ENCODE measurements around the gene ARNT2. TPM values are rescaled to one million over a fixed set of nuclear protein-coding genes. Genes with fewer than 3 reads are reported as not detected.

ARNT2 gene
- total RNA-seq, 5 donors from 2014 or later (not counting 1 experiment from before 2014, with no cell fraction given), result 0.18 TPM; not detected in 4

- ChIA-PET CTCF (no interaction called here), POLR2A (no interaction called here)
- H3K4me1 Mint-ChIP-seq, result no peaks in the 10 kb centered on the region
Measured at GRCh38 chr15:80588801-80589200, 184.6 kb downstream of the ARNT2 start.

DNA sequence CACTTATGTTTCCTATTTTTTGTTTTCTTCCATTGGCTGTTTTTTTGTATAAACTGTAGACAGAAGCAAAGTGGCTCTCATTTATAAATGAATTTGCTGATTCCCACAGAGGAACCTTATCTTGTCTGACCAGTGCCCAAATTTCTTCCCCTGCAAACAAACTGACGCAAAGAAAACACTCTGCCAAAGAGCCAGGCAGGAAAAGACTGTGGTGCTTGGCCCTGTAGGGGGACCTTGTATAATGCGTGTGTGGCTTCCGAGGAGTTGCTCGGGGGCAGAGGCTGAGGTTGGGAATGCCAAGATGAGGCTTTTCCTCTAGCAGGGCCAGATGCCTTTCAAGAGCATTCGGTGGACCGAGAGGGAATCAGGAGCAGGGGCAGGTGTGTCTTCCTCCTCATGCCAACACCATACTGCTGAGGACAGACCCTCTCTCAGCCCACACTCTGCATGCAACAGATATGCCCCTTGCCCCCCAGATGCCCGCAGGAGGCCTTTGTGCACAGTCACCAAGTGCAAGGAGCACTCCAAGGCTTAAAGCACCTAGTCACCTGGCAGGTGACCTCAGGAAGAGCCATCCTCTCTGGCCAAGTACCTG lies 186.7 kb downstream of the ARNT2 start:
- Mint-ChIP-seq H3K9me3 (no peaks in the 10 kb centered on the region), H3K4me3 (no peak overlapping the region), H3K4me1 (no peaks in the 10 kb centered on the region), H3K27ac (no peak overlapping the region), H3K36me3 (no peaks in the 10 kb centered on the region), H3K27me3 (peaks cover 0 to 10% of the 10 kb centered on the region in 2 donors)
- Histone ChIP-seq H3K27ac (ENCODE audit: low read length) (no peak overlapping the region), H3K27me3 (replicated peaks in 1 of 2; ENCODE audit: control insufficient read depth in 2 of 2, extremely low read depth in 1 of 2, insufficient read depth in 2 of 2, low read length in 1 of 2) (peaks cover 0 to 20% of the 10 kb centered on the region in 2 experiments), H3K4me3 (ENCODE audit: control insufficient read depth in 1 of 2, extremely low read depth in 1 of 2, low read length in 1 of 2) (no peak overlapping the region), H3K4me1 (ENCODE audit: control insufficient read depth in 1 of 2, extremely low read depth in 1 of 2, insufficient read depth in 2 of 2, low read length in 2 of 2) (no peaks in the 10 kb centered on the region), H3K36me3 (ENCODE audit: control insufficient read depth in 2 of 2, extremely low read depth in 1 of 2, insufficient read depth in 1 of 2, low read length in 1 of 2) (no peaks in the 10 kb centered on the region), H3K9me3 (no peaks in the 10 kb centered on the region)
- no peak for DNase-seq
- CTCF ChIA-PET, result no interaction called here
- WGBS (ENCODE audit: insufficient coverage), result 66% methylated on average over 4 of the region's 7 CpGs
- ATAC-seq (replicated peaks in 1 of 4), result no peak
- POLR2A ChIA-PET, result no interaction called here

More at GRCh38 chr15:80588801-80589200, 184.6 kb downstream of the ARNT2 start:
- Mint-ChIP-seq H3K4me3 (no peak overlapping the region), H3K36me3 (no peaks in the 10 kb centered on the region), H3K27ac (no peak overlapping the region), H3K27me3 (peaks cover 0 to 6% of the 10 kb centered on the region in 2 donors), H3K9me3 (no peaks in the 10 kb centered on the region)
- no peaks in the 10 kb centered on the region for H3K36me3 ChIP-seq (ENCODE audit: control insufficient read depth in 2 of 2, extremely low read depth in 1 of 2, insufficient read depth in 1 of 2, low read length in 1 of 2)
- 60% methylated on average over 1 of the region's 6 CpGs for WGBS (ENCODE audit: insufficient coverage)
- DNase-seq (no peak), ATAC-seq (replicated peaks in 1 of 4) (no peak)
- H3K4me1 ChIP-seq (ENCODE audit: control insufficient read depth in 1 of 2, extremely low read depth in 1 of 2, insufficient read depth in 2 of 2, low read length in 2 of 2), result no peaks in the 10 kb centered on the region
- H3K27me3 ChIP-seq (replicated peaks in 1 of 2; ENCODE audit: control insufficient read depth in 2 of 2, extremely low read depth in 1 of 2, insufficient read depth in 2 of 2, low read length in 1 of 2), result peaks cover 0 to 19% of the 10 kb centered on the region in 2 experiments
- H3K9me3 ChIP-seq, result no peaks in the 10 kb centered on the region
- H3K27ac ChIP-seq (ENCODE audit: low read length), result no peak overlapping the region
- no peak overlapping the region for H3K4me3 ChIP-seq (ENCODE audit: control insufficient read depth in 1 of 2, extremely low read depth in 1 of 2, low read length in 1 of 2)

DNA sequence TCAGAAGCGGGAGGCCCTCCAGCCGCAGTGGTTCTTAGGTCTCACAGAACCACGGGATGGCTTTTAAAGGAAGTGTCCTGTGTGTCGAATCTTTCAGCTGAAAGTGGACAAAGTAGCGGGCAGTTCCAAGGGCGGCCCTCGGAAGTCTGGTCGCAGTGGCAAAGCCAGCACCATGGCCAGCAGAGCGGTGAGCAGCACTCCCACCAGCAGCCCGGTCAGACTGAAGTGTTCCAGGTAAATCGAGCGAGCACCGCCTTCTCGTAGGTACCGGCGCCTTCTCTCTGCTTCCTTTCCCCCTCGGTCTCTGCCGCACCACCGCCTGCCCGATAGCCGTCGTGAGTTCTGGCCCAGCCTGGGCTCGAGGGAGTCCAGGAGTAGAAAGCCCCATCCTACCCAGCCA lies 187.3 kb downstream of the ARNT2 start:
- no peaks in the 10 kb centered on the region for H3K4me1 Mint-ChIP-seq
- Histone ChIP-seq H3K36me3 (ENCODE audit: control insufficient read depth in 2 of 2, extremely low read depth in 1 of 2, insufficient read depth in 1 of 2, low read length in 1 of 2) (no peaks in the 10 kb centered on the region), H3K27ac (ENCODE audit: low read length) (no peak overlapping the region), H3K27me3 (replicated peaks in 1 of 2; ENCODE audit: control insufficient read depth in 2 of 2, extremely low read depth in 1 of 2, insufficient read depth in 2 of 2, low read length in 1 of 2) (peaks cover 0 to 24% of the 10 kb centered on the region in 2 experiments), H3K9me3 (no peaks in the 10 kb centered on the region), H3K4me3 (ENCODE audit: control insufficient read depth in 1 of 2, extremely low read depth in 1 of 2, low read length in 1 of 2) (no peak overlapping the region), H3K4me1 (ENCODE audit: control insufficient read depth in 1 of 2, extremely low read depth in 1 of 2, insufficient read depth in 2 of 2, low read length in 2 of 2) (no peaks in the 10 kb centered on the region)
- DNase-seq (no peak), ATAC-seq (replicated peaks in 1 of 4) (no peak)
- no peaks in the 10 kb centered on the region for H3K9me3 Mint-ChIP-seq
- H3K27me3 Mint-ChIP-seq, result peaks cover 0 to 10% of the 10 kb centered on the region in 2 donors
- WGBS (ENCODE audit: insufficient coverage), result 89% methylated on average over 16 of the region's 23 CpGs
- ChIA-PET POLR2A (no interaction called here), CTCF (no interaction called here)
- no peak overlapping the region for H3K4me3 Mint-ChIP-seq
- H3K27ac Mint-ChIP-seq, result no peak overlapping the region
- no peaks in the 10 kb centered on the region for H3K36me3 Mint-ChIP-seq

- peaks cover 0 to 10% of the 10 kb centered on the region in 2 donors for H3K27me3 Mint-ChIP-seq
- peaks cover 0 to 26% of the 10 kb centered on the region in 2 experiments for H3K27me3 ChIP-seq (replicated peaks in 1 of 2; ENCODE audit: control insufficient read depth in 2 of 2, extremely low read depth in 1 of 2, insufficient read depth in 2 of 2, low read length in 1 of 2)
- no peak overlapping the region for H3K4me3 Mint-ChIP-seq
- no peak for ATAC-seq (replicated peaks in 1 of 4)
- ChIA-PET CTCF (no interaction called here), POLR2A (no interaction called here)
- H3K27ac ChIP-seq (ENCODE audit: low read length), result no peak overlapping the region
- H3K9me3 ChIP-seq, result no peaks in the 10 kb centered on the region
- H3K27ac Mint-ChIP-seq, result no peak overlapping the region
- WGBS (ENCODE audit: insufficient coverage), result 77% methylated on average over 8 of the region's 10 CpGs
- no peaks in the 10 kb centered on the region for H3K4me1 ChIP-seq (ENCODE audit: control insufficient read depth in 1 of 2, extremely low read depth in 1 of 2, insufficient read depth in 2 of 2, low read length in 2 of 2)
- no peaks in the 10 kb centered on the region for H3K9me3 Mint-ChIP-seq
- no peak overlapping the region for H3K4me3 ChIP-seq (ENCODE audit: control insufficient read depth in 1 of 2, extremely low read depth in 1 of 2, low read length in 1 of 2)
- H3K36me3 ChIP-seq (ENCODE audit: control insufficient read depth in 2 of 2, extremely low read depth in 1 of 2, insufficient read depth in 1 of 2, low read length in 1 of 2), result no peaks in the 10 kb centered on the region
- DNase-seq, result no peak
- H3K36me3 Mint-ChIP-seq, result no peaks in the 10 kb centered on the region
- H3K4me1 Mint-ChIP-seq, result no peaks in the 10 kb centered on the region
Measured at GRCh38 chr15:80591938-80592825, 188.0 kb downstream of the ARNT2 start.

DNA sequence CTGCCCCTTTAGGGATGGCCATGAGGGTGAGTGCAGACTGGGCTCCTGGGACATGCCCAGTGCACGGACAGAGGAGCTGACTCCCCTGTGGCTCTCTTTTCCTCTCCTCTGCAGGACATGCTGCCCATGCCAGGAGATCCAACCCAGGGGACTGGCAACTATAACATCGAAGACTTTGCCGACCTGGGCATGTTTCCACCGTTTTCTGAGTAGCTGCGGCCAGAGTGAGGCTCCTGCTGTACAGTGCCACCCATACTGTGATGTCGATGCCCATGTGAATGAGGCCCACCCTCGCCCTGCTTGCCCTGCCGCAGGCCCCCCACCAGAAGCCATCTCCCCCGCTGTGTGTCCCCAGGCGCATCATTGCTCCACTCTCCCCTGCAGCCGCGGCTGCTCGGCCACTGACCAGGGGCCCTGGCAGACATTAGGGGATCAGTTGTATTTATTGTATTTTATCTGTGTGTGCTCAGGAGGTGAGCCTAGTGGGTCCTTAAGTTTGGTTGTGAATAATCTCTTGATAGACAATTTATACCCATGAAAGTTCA lies 189.4 kb downstream of the ARNT2 start:
- H3K27ac Mint-ChIP-seq, result no peak overlapping the region
- no peaks in the 10 kb centered on the region for H3K4me1 ChIP-seq (ENCODE audit: control insufficient read depth in 1 of 2, extremely low read depth in 1 of 2, insufficient read depth in 2 of 2, low read length in 2 of 2)
- H3K4me3 Mint-ChIP-seq, result no peak overlapping the region
- no peak for ATAC-seq (replicated peaks in 1 of 4)
- no peaks in the 10 kb centered on the region for H3K36me3 ChIP-seq (ENCODE audit: control insufficient read depth in 2 of 2, extremely low read depth in 1 of 2, insufficient read depth in 1 of 2, low read length in 1 of 2)
- H3K27ac ChIP-seq (ENCODE audit: low read length), result no peak overlapping the region
- WGBS (ENCODE audit: insufficient coverage), result 85% methylated on average over 10 of the region's 13 CpGs
- no peak overlapping the region for H3K4me3 ChIP-seq (ENCODE audit: control insufficient read depth in 1 of 2, extremely low read depth in 1 of 2, low read length in 1 of 2)
- no peaks in the 10 kb centered on the region for H3K9me3 Mint-ChIP-seq
- H3K27me3 Mint-ChIP-seq, result peaks cover 0 to 10% of the 10 kb centered on the region in 2 donors
- no peaks in the 10 kb centered on the region for H3K36me3 Mint-ChIP-seq
- H3K4me1 Mint-ChIP-seq, result no peaks in the 10 kb centered on the region
- no peaks in the 10 kb centered on the region for H3K9me3 ChIP-seq
- H3K27me3 ChIP-seq (replicated peaks in 1 of 2; ENCODE audit: control insufficient read depth in 2 of 2, extremely low read depth in 1 of 2, insufficient read depth in 2 of 2, low read length in 1 of 2), result peaks cover 0 to 30% of the 10 kb centered on the region in 2 experiments
- POLR2A ChIA-PET, result no interaction called here
- CTCF ChIA-PET, result no interaction called here
- no peak for DNase-seq

DNA sequence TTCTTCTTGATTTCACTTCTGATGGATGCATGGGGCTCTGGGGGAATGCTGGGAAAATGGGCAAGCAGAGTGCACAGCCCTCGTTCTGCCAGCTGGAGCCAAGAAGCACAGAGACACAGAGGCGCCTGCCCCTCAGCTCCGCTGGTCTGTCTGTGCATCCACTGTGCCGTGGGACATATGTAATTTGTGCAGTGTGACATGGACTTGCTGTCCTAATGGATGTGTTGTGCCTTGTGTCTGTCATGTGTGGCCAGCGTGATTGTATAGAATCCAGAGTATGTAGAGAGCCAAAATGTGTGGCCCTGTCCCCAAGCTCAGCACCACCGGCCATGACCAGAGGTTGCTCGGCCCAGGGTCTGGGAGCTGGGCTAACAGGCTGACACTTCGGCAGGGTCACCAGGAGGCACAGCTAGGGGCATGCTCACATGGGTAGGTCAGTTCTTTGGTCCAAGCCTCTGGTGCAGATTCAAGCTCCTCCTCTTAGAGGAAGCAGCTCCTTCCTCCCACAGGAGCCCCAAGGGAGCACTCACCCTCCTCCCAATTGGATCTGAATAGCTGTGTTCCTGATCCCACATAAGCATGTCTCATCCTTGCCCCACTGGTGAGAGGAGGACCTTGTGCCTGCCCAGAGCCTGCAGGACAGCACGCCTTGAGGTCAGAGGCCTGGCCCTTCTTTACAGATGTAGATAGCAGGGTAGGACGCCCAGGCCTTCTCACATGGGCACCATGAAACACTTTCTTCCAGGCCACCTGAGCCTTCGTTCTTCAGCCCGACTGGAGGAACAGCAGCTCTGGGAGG lies 190.1 kb downstream of the ARNT2 start:
- Mint-ChIP-seq H3K9me3 (no peaks in the 10 kb centered on the region), H3K36me3 (no peaks in the 10 kb centered on the region), H3K4me1 (no peaks in the 10 kb centered on the region), H3K27ac (no peak overlapping the region), H3K4me3 (no peak overlapping the region), H3K27me3 (peaks cover 3 to 12% of the 10 kb centered on the region in 2 donors)
- POLR2A ChIA-PET, result no interaction called here
- 84% methylated on average over 12 of the region's 12 CpGs for WGBS (ENCODE audit: insufficient coverage)
- CTCF ChIA-PET, result no interaction called here
- Histone ChIP-seq H3K4me3 (ENCODE audit: control insufficient read depth in 1 of 2, extremely low read depth in 1 of 2, low read length in 1 of 2) (no peak overlapping the region), H3K4me1 (ENCODE audit: control insufficient read depth in 1 of 2, extremely low read depth in 1 of 2, insufficient read depth in 2 of 2, low read length in 2 of 2) (no peaks in the 10 kb centered on the region), H3K9me3 (no peaks in the 10 kb centered on the region), H3K27me3 (replicated peaks in 1 of 2; ENCODE audit: control insufficient read depth in 2 of 2, extremely low read depth in 1 of 2, insufficient read depth in 2 of 2, low read length in 1 of 2) (peaks cover 0 to 30% of the 10 kb centered on the region in 2 experiments), H3K27ac (ENCODE audit: low read length) (no peak overlapping the region), H3K36me3 (ENCODE audit: control insufficient read depth in 2 of 2, extremely low read depth in 1 of 2, insufficient read depth in 1 of 2, low read length in 1 of 2) (no peaks in the 10 kb centered on the region)
- no peak for DNase-seq
- ATAC-seq (replicated peaks in 1 of 4), result no peak
